HL-60 (cell line): Measurements from ENCODE around the gene PDE1C.

Source experiments
- DNase-seq, 2 experiments: peaks; one replicate each; pipeline ENCODE4 v3.0.0-alpha.2; 2010 to 2020; ENCODE audit warnings: low read depth in 1 of 2, low spot score in 1 of 2
- H3K27ac ChIP-seq: fragments of 250-450 bp; sonication (Bioruptor Pico); replicated peaks from 2 replicates; pipeline ENCODE4 v1.5.1; 2020; ENCODE audit warnings: mild to moderate bottlenecking, moderate library complexity
- H3K27me3 ChIP-seq: fragments of 250-450 bp; sonication (Bioruptor Pico); 2 replicates; pipeline ENCODE4 v1.5.1; 2021; ENCODE audit warnings: mild to moderate bottlenecking, moderate library complexity; ENCODE audit not compliant: insufficient read depth, poor library complexity, severe bottlenecking
- H3K4me3 ChIP-seq: replicated peaks from 2 replicates; pipeline ENCODE4 v1.5.1; 2011; ENCODE audit warnings: mild to moderate bottlenecking, control low read depth, low read length; ENCODE audit not compliant: insufficient read depth
- CTCF ChIP-seq: IDR thresholded peaks from one replicate; pipeline ENCODE4 v1.5.1; 2011; ENCODE audit warnings: low read length, control low read depth, inconsistent platforms; ENCODE audit not compliant: insufficient read depth
- GABPA ChIP-seq: IDR thresholded peaks from 2 replicates; pipeline ENCODE4 v1.6.1; 2012; ENCODE audit warnings: low read depth
- POLR2AphosphoS5 ChIP-seq: IDR thresholded peaks from 2 replicates; pipeline ENCODE4 v1.6.1; 2012; ENCODE audit warnings: low read depth
- REST ChIP-seq: IDR thresholded peaks from 2 replicates; pipeline ENCODE4 v1.6.1; 2012; ENCODE audit warnings: low read depth; ENCODE audit not compliant: insufficient replicate concordance
- SPI1 ChIP-seq: IDR thresholded peaks from 2 replicates; pipeline ENCODE4 v1.6.1; 2012; ENCODE audit warnings: low read depth, mild to moderate bottlenecking, borderline replicate concordance

PDE1C gene

GRCh38 chr7:31958226-31958625, 112.0 kb downstream of the PDE1C start:
- DNase-seq: peak in 1 of 2 experiments; percentile 46
- Histone ChIP-seq H3K4me3 (no peak overlapping the region), H3K27me3 (no peaks in the 10 kb centered on the region), H3K27ac (no peak overlapping the region)
- TF ChIP-seq REST (no peak), GABPA (no peak), CTCF (no peak), SPI1 (no peak), POLR2AphosphoS5 (no peak)

GRCh38 chr7:31957756-31958155, 112.5 kb downstream of the PDE1C start:
- DNase-seq: no peak
- Histone ChIP-seq H3K27me3 (no peaks in the 10 kb centered on the region), H3K27ac (no peak overlapping the region), H3K4me3 (no peak overlapping the region)
- TF ChIP-seq REST (no peak), CTCF (no peak), SPI1 (no peak), POLR2AphosphoS5 (no peak), GABPA (no peak)

- Histone ChIP-seq H3K27me3 (no peaks in the 10 kb centered on the region), H3K4me3 (no peak overlapping the region), H3K27ac (no peak overlapping the region)
- TF ChIP-seq CTCF: no peak
- TF ChIP-seq REST: no peak
- no peak for TF ChIP-seq SPI1
- no peak for TF ChIP-seq GABPA
- no peak for TF ChIP-seq POLR2AphosphoS5
- DNase-seq: peak in 1 of 2 experiments; percentile 57
Observed at GRCh38 chr7:31957090-31957720, 113.0 kb downstream of the PDE1C start.
